Activated CD8-positive, alpha-beta memory T cell treated with anti-CD3 and anti-CD28 coated beads for 36 hours (primary cell): Measurements from ENCODE around the gene CAPN8. TPM values are rescaled to one million over a fixed set of nuclear protein-coding genes. Genes with fewer than 3 reads are reported as not detected.

Experiments used
- CTCF ChIA-PET: fragments of 350-600 bp; sonication (Branson Sonifier 250); formaldehyde crosslinking; loops from one replicate; lab custom pipeline; 2021; ENCODE audit warnings: antibody characterized with exemption; lab: Charles Lee
- POLR2A ChIA-PET: fragments of 350-600 bp; sonication (Branson Sonifier 250); formaldehyde crosslinking; loops from one replicate; lab custom pipeline; 2021; ENCODE audit warnings: antibody characterized with exemption; lab: Charles Lee
- total RNA-seq, 2 experiments: library from RNA; stranded (reverse); gene quantifications; one replicate each; pipeline ENCODE4 v1.2.3, GENCODE V29; 2021

The CAPN8 gene
- total RNA-seq, 2 experiments from 2014 or later, result not detected

- ChIA-PET POLR2A (no interaction called here), CTCF (no interaction called here)
These were observed 152.2 kb downstream of the CAPN8 start for GRCh38 chr1:223513309-223513708.

- POLR2A ChIA-PET, result no interaction called here
- CTCF ChIA-PET, result no interaction called here
These were observed 153.4 kb downstream of the CAPN8 start for GRCh38 chr1:223512057-223512456.

DNA sequence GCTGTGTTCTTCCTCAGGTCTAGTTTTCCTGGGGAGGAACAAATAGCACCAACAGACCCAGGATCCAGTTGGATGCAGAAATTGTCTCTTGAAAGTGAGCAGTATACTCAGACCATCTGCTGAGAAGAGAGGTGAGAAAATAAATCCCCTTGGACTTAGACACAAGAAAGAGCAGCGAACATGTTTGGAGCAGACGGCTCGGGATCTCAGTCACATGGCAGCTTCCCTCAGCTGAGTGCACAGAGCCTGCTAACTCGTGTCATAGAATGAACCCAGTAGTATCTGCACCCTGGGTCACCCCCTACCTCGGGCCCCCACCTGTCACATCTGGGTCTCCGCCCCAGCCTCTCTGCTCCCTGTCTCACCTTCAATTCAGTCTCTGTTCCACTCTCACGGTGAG is 156.7 kb downstream of the CAPN8 start:
- ChIA-PET POLR2A (no interaction called here), CTCF (no interaction called here)

DNA sequence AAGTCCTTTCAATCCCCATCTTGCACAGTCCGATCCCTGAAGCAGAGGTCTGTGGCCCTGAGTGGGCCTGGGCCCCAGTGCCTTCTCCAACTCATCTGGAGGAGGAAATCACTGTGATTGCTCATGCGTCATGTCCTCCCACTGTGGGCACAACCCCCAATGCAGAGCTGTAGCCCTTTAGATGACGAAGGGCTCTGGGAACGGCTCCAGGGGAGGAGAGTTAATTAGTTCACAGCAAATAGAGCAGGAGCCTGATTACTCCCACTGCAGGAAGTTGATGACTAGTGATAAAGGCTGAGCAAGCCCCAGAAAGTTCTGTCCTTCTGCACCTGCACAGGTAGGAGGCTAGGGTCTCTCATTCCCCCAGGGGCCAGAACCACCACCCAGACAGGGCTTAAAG is 160.8 kb downstream of the CAPN8 start:
- ChIA-PET POLR2A (no interaction called here), CTCF (no interaction called here)

GRCh38 chr1:223503348-223503747 is 162.2 kb downstream of the CAPN8 start:
- CTCF ChIA-PET, result no interaction called here
- POLR2A ChIA-PET, result no interaction called here

DNA sequence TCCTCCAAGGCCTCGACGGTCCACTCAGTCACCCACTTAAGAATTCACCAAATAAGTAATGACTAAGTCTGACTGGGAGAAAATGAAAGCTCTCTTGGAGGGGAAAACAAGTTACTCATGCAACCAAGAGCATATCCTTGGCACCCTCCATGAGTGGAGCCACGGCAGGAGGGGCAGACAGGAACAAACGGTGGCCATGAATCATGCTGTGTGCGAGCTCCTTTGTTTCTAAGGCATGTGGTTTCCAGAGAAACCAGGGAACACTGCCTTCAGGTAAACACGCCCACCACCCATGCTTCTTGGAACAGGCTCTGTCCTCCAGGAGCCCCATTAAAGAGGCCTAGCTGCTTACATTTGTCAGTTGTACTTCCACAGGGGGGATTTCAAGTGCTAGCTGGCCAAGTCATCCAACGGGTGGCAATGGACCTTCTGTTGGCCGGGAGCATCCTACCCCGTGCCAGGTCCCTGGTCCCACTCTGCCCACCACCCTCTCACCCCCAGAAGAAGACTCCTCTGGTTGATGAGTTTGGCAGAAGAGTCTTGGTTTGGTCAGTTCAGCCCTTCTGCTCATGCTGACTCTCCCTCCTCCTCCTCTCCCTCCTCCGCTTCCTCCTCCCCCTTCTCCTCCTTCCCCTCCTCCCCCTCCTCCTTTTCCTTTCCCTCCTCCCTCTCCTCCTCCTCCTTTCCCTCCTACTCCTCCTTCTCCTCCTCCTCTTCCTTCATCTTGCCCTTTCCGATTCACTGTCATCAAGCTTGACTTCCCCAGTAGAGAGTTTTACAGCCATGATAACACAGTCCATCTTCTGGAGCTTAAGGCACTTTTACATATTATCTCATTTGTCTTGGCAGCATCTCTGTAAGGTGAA is 164.7 kb downstream of the CAPN8 start:
- CTCF ChIA-PET, result no interaction called here
- POLR2A ChIA-PET, result no interaction called here

GRCh38 chr1:223496883-223497282 is 168.6 kb downstream of the CAPN8 start:
- ChIA-PET POLR2A (no interaction called here), CTCF (no interaction called here)

DNA sequence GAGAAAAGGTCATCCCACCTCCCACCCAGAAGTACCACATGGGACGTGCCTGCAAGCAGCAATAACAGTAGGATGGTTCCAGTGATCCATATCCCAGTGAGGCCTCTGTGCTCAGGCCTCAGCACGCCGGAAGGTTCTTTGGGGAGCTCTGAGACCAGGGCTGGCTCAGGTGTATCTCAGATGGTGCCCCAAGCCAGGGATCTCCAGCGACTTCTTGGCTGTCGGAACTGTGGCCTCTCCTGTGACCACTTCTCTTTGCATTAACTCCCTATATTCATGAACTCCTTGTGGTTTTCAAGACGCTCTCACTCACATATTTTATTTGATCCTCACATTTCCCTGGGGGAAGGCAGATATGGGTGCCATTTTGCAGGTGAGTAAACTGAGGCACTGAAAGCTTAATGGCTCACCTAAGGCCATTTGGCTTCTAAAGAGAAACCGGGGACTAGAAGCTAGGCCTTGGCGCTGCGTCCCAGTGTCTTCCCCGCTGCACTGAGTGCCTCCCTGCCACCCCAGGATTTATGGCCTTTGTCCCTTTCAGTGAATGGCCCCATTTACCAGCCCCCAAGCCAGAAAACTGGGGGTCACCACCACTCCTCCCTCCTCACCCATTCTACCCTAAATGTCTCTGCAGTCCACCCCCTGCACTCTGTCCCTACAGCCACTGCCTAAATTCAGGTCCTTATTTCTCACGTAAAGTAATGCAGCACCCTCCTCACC is 170.4 kb downstream of the CAPN8 start:
- CTCF ChIA-PET, result no interaction called here
- POLR2A ChIA-PET, result no interaction called here

- ChIA-PET POLR2A (no interaction called here), CTCF (no interaction called here)
These were observed 173.5 kb downstream of the CAPN8 start for GRCh38 chr1:223492044-223492443.

Other genes with a start within 250 kb of the CAPN8 start
- gene CAPN2, start 46.8 kb upstream of the CAPN8 start, total RNA-seq, result 10 to 100 TPM; 59.6 to 60.2 TPM
- 10 to 100 TPM; 37.8 to 38.7 TPM for gene TP53BP2, start 180.2 kb upstream of the CAPN8 start, total RNA-seq